Parathyroid adenoma (tissue), 2 donors: ENCODE data around the gene SLA2.

Experiments
- H2AFZ ChIP-seq: fragments of 300-600 bp; sonication (generic); one replicate; pipeline ENCODE4 v1.7.0; 2017; ENCODE audit warnings: antibody characterized with exemption, mild to moderate bottlenecking
- H3K27ac ChIP-seq: fragments of 300-600 bp; sonication (generic); one replicate; pipeline ENCODE4 v1.7.0; 2017
- H3K27me3 ChIP-seq: fragments of 300-600 bp; sonication (generic); one replicate; pipeline ENCODE4 v1.7.0; 2017; ENCODE audit warnings: low read length; ENCODE audit not compliant: control insufficient read depth, insufficient read depth
- H3K36me3 ChIP-seq: fragments of 300-600 bp; sonication (generic); one replicate; pipeline ENCODE4 v1.7.0; 2017; ENCODE audit warnings: low read length; ENCODE audit not compliant: control insufficient read depth, insufficient read depth
- H3K4me1 ChIP-seq: fragments of 300-600 bp; sonication (generic); one replicate; pipeline ENCODE4 v1.7.0; 2017; ENCODE audit warnings: control low read depth
- H3K4me2 ChIP-seq: fragments of 300-600 bp; sonication (generic); one replicate; pipeline ENCODE4 v1.7.0; 2017; ENCODE audit warnings: low read length
- H3K4me3 ChIP-seq: fragments of 300-600 bp; sonication (generic); one replicate; pipeline ENCODE4 v1.7.0; 2017; ENCODE audit warnings: low read depth, low read length
- H3K79me2 ChIP-seq: fragments of 300-600 bp; sonication (generic); one replicate; pipeline ENCODE4 v1.7.0; 2017; ENCODE audit warnings: control low read depth
- H3K9ac ChIP-seq: fragments of 300-600 bp; sonication (generic); one replicate; pipeline ENCODE4 v1.7.0; 2017; ENCODE audit warnings: mild to moderate bottlenecking
- H3K9me3 ChIP-seq: fragments of 300-600 bp; sonication (generic); one replicate; pipeline ENCODE4 v1.7.0; 2017; ENCODE audit warnings: low read length; ENCODE audit not compliant: control insufficient read depth
- TF ChIP-seq, protein P1 (sequence below): fragments of 300-600 bp; sonication (generic); IDR thresholded peaks from one replicate; pipeline ENCODE4 v1.7.0; 2017; ENCODE audit warnings: antibody characterized with exemption, mild to moderate bottlenecking
- donor health status: primary hyperparathyroidism.

SLA2 gene

DNA sequence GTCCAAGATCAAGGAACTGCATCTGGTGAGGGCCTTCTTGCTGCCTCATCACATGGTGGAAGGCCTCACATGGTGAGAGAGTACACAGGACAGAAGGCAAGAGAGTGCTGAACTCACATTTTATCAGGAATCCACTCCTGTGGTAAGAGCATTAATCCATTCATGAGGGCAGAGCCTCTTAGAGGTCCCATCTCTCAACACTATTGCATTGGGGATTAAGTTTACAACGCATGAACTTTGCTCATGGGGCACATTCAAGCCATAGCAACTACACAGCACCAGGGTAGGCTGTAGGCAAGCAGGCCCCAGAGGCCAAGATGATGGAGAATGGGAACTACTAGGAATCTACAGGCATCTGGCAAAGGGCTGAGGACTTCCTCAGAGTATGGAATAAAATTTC is 82.6 kb downstream of the SLA2 start:
- TF ChIP-seq, protein P1, sequence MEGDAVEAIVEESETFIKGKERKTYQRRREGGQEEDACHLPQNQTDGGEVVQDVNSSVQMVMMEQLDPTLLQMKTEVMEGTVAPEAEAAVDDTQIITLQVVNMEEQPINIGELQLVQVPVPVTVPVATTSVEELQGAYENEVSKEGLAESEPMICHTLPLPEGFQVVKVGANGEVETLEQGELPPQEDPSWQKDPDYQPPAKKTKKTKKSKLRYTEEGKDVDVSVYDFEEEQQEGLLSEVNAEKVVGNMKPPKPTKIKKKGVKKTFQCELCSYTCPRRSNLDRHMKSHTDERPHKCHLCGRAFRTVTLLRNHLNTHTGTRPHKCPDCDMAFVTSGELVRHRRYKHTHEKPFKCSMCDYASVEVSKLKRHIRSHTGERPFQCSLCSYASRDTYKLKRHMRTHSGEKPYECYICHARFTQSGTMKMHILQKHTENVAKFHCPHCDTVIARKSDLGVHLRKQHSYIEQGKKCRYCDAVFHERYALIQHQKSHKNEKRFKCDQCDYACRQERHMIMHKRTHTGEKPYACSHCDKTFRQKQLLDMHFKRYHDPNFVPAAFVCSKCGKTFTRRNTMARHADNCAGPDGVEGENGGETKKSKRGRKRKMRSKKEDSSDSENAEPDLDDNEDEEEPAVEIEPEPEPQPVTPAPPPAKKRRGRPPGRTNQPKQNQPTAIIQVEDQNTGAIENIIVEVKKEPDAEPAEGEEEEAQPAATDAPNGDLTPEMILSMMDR, result no peak
- H3K27me3 ChIP-seq, result no peaks in the 10 kb centered on the region
- H2AFZ ChIP-seq, result no peak overlapping the region
- H3K27ac ChIP-seq, result no peak overlapping the region
- no peaks in the 10 kb centered on the region for H3K36me3 ChIP-seq
- H3K4me2 ChIP-seq, result no peak overlapping the region
- no peak overlapping the region for H3K9ac ChIP-seq
- H3K4me3 ChIP-seq, result no peak overlapping the region
- no peaks in the 10 kb centered on the region for H3K9me3 ChIP-seq
- H3K79me2 ChIP-seq, result no peaks in the 10 kb centered on the region
- no peaks in the 10 kb centered on the region for H3K4me1 ChIP-seq

DNA sequence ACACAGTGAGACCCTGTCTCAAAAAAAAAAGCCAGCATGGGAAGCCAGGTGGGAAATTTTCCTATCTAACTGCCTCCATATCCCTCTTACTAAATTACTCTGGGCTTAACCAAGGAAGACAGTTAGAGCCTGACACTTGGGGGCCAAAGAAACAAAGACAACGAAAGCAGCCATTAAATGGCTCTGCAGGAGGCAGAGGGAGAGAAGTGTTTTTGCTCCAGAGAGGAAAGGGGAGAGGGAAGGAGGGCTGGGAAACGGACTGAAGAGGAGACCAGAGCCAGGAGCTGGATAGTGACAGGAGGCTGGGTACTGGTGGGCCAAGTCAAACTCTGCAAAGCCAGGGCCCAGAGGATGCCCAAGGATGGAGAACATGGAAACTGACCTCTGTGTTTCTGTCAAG is 83.3 kb downstream of the SLA2 start:
- H3K9ac ChIP-seq, result no peak overlapping the region
- TF ChIP-seq, protein P1, result no peak
- no peaks in the 10 kb centered on the region for H3K79me2 ChIP-seq

More for the DNA sequence above, 83.3 kb downstream of the SLA2 start:
- no peaks in the 10 kb centered on the region for H3K9me3 ChIP-seq
- H3K4me2 ChIP-seq, result no peak overlapping the region
- H2AFZ ChIP-seq, result no peak overlapping the region
- no peak overlapping the region for H3K27ac ChIP-seq
- no peak overlapping the region for H3K4me3 ChIP-seq
- H3K4me1 ChIP-seq, result no peaks in the 10 kb centered on the region
- H3K27me3 ChIP-seq, result no peaks in the 10 kb centered on the region
- H3K36me3 ChIP-seq, result no peaks in the 10 kb centered on the region
